Measurements from ENCODE around the gene GATA2.

The GATA2 gene

DNA sequence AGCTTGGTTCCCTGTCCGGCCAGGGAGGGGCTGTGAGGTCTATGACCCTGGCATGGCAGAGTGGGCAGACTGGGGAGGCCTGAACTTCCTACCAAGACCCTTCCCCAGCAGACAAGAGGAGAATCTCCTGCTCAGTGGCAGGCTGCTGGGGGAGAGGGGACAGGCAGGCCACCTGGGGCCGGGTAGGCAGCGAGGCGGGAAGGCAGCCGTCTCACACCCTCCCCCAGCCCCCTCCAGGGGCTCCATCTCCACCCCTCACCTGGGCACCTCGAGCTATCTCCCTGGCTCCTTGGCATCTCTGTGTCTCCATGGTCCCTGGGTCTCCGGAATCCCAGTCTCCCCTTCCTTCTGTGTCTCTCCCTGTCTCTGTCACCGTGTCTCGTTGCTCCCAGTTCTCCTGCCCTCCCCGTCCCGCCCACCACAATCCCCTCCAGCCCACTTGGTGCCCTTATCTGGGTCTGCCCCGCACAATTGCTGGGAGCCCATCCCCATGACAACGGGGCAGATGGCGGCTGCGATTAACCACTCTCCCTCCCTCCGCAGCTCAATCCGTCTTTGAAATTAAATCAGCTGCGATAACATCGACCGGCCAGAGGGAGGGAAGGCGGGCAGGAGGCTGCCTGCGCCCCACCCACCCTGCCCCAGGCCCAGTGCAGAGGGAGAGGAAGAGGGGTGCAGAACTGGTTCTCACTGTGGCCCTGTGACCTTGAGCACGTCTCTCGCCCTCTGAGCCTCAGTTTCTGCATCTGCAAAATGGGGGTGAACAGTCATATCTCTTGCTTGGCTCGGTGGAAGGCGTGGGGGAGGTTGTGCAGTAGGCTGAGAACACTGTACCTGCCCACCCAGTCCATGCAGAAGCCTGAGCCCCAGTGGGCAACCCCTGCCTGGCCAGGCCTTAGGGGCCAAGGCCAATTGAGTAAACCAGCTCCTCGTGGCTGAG, 36.0 kb downstream of the GATA2 start:
- TF ChIP-seq REST (IDR thresholded peaks at IDR 0.05; ENCODE audit: insufficient replicate concordance, low read depth) = no peak
- no peak for TF ChIP-seq POLR2AphosphoS5 (IDR thresholded peaks at IDR 0.05; ENCODE audit: low read depth)
- TF ChIP-seq GABPA (IDR thresholded peaks at IDR 0.05; ENCODE audit: low read depth) = no peak
- TF ChIP-seq CTCF (IDR thresholded peaks at IDR 0.05; ENCODE audit: insufficient read depth, low read length) = no peak
- no peak for TF ChIP-seq SPI1 (IDR thresholded peaks at IDR 0.05; ENCODE audit: borderline replicate concordance, low read depth)
- Histone ChIP-seq H3K4me3 (replicated peaks; ENCODE audit: insufficient read depth, low read length) (no peak overlapping the region), H3K27me3 (ENCODE audit: insufficient read depth, poor library complexity, severe bottlenecking) (peaks cover 41% of the 10 kb centered on the region), H3K27ac (replicated peaks) (no peak overlapping the region)
- DNase-seq (ENCODE audit: low read depth in 1 of 2, low spot score in 1 of 2) = no peak

DNA sequence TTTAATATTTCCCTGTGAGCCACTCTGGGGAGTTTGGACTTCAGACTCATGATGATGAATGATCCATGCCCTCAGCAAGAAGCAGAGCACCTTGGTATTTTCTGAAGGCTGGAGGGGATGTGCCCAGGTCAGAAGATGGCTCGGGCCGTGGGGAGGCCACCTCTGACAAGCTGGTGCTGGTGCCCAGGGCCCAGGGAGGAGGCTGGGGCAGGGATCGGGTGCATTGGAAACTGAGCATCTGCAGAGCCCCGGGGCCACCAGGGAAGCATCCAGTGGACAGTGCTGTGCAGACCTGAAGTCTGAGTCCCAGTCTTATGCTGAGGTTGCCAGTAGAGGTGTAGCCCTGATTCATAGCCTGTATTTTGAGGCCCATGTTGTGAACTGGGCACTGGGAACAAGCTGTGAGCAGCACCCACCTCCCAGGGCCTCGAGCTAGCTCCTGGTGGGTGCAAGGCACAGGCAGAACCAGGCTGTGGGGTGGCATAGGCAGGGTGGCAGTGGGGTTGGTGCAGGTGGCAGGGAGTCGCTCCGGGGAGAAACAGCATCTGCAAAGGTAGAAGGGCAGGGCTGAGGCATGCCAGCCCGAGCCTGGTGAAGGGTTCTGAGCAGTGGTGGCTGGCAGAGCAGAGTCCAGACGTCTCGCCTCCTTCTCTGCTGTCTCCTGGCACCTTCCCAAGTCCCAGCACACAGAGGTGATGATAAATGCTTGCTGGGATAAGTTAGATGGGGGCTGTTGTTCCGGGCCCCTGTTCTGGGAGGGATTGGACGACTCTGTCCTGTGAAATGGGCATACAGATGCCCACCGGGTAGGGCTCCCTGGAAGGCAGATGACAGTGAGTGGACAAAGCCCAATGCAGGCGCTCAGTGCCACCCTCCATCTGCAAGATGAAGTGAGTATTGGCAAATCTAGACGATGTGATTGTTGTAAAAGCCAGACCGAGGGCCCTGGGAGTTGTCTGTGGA, 36.9 kb downstream of the GATA2 start:
- Histone ChIP-seq H3K27me3 (ENCODE audit: insufficient read depth, poor library complexity, severe bottlenecking) (peaks cover 44% of the 10 kb centered on the region), H3K27ac (replicated peaks) (no peak overlapping the region), H3K4me3 (replicated peaks; ENCODE audit: insufficient read depth, low read length) (no peak overlapping the region)
- no peak for TF ChIP-seq GABPA (IDR thresholded peaks at IDR 0.05; ENCODE audit: low read depth)
- TF ChIP-seq REST (IDR thresholded peaks at IDR 0.05; ENCODE audit: insufficient replicate concordance, low read depth) = no peak
- no peak for TF ChIP-seq POLR2AphosphoS5 (IDR thresholded peaks at IDR 0.05; ENCODE audit: low read depth)
- no peak for TF ChIP-seq CTCF (IDR thresholded peaks at IDR 0.05; ENCODE audit: insufficient read depth, low read length)
- TF ChIP-seq SPI1 (IDR thresholded peaks at IDR 0.05; ENCODE audit: borderline replicate concordance, low read depth) = no peak
- DNase-seq (ENCODE audit: low read depth in 1 of 2, low spot score in 1 of 2) = no peak

DNA sequence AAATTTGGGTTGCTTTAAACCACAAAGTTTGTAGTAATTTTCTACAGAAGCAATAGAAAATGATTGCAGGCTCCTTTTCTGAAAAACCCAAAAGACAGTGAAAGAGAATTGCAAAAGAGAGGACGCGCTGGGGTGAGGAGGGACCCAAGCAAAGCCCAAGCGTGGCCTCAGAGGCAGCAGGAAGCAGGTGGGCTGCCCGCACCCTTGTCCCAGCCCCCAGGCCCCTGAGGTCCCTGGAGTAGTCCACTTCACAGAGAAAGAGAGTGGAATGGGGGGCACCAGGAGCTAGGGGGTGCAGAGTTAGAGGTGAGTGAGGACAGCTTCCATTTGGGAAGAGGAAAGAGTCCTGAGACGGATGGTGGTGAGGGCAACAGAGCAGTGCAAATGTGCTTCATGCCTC, 37.9 kb downstream of the GATA2 start:
- Histone ChIP-seq H3K27ac (replicated peaks) (no peak overlapping the region), H3K27me3 (ENCODE audit: insufficient read depth, poor library complexity, severe bottlenecking) (peaks cover 44% of the 10 kb centered on the region), H3K4me3 (replicated peaks; ENCODE audit: insufficient read depth, low read length) (no peak overlapping the region)
- DNase-seq (ENCODE audit: low read depth in 1 of 2, low spot score in 1 of 2) = no peak
- no peak for TF ChIP-seq GABPA (IDR thresholded peaks at IDR 0.05; ENCODE audit: low read depth)
- TF ChIP-seq POLR2AphosphoS5 (IDR thresholded peaks at IDR 0.05; ENCODE audit: low read depth) = no peak
- no peak for TF ChIP-seq CTCF (IDR thresholded peaks at IDR 0.05; ENCODE audit: insufficient read depth, low read length)
- no peak for TF ChIP-seq SPI1 (IDR thresholded peaks at IDR 0.05; ENCODE audit: borderline replicate concordance, low read depth)
- no peak for TF ChIP-seq REST (IDR thresholded peaks at IDR 0.05; ENCODE audit: insufficient replicate concordance, low read depth)
